H1 (cell line): ENCODE data around the gene GUCY2D. TPM values are rescaled to one million over a fixed set of nuclear protein-coding genes. Genes with fewer than 3 reads are reported as not detected.

Experiments used
- CTCF ChIA-PET: fragments of 300-600 bp; sonication (Branson Sonifier 250); formaldehyde crosslinking; loops from one replicate; lab custom pipeline; 2021; ENCODE audit not compliant: partially characterized antibody; lab: Charles Lee
- POLR2A ChIA-PET: fragments of 300-600 bp; sonication (Branson Sonifier 250); formaldehyde crosslinking; loops from one replicate; lab custom pipeline; 2021; ENCODE audit warnings: inconsistent platforms; ENCODE audit not compliant: partially characterized antibody; lab: Charles Lee
- DNase-seq, 2 experiments: peaks; one replicate each; pipeline versions ENCODE4 v3.0.0 to v3.0.0-alpha.2; 2010 to 2022; ENCODE audit warnings: low spot score in 2 of 2, low read depth in 1 of 2, mixed read lengths in 1 of 2
- FAIRE-seq: peaks from 2 replicates; lab custom pipeline; 2011; peaks lifted over from hg19 to GRCh38; lab: Jason Lieb, UNC
- H2AFZ ChIP-seq: 2 replicates; pipeline ENCODE4 v1.8.1; 2012; ENCODE audit warnings: low read length, inconsistent platforms
- H2AK5ac ChIP-seq: 2 replicates; pipeline ENCODE4 v1.6.1; 2013; ENCODE audit warnings: low read depth, low read length
- H2BK120ac ChIP-seq: replicated peaks from 2 replicates; pipeline ENCODE3; 2013; ENCODE audit warnings: low read depth, low read length, inconsistent platforms
- H2BK12ac ChIP-seq: 2 replicates; pipeline ENCODE4 v1.6.1; 2013; ENCODE audit warnings: low read depth, low read length
- H2BK15ac ChIP-seq: 2 replicates; pipeline ENCODE4 v1.6.1; 2013; ENCODE audit warnings: low read length
- H2BK20ac ChIP-seq: 2 replicates; pipeline ENCODE4 v1.6.1; 2013; ENCODE audit warnings: low read length
- H2BK5ac ChIP-seq: 2 replicates; pipeline ENCODE4 v1.6.1; 2013; ENCODE audit warnings: low read depth, low read length
- H3K14ac ChIP-seq: 2 replicates; pipeline ENCODE4 v1.6.1; 2013; ENCODE audit warnings: inconsistent platforms; ENCODE audit not compliant: insufficient read length
- H3K18ac ChIP-seq: 2 replicates; pipeline ENCODE4 v1.6.1; 2013; ENCODE audit warnings: low read length; ENCODE audit errors: extremely low read depth
- H3K23ac ChIP-seq: 2 replicates; pipeline ENCODE4 v1.6.1; 2013; ENCODE audit warnings: inconsistent platforms; ENCODE audit not compliant: insufficient read length
- H3K23me2 ChIP-seq: 2 replicates; pipeline ENCODE4 v1.6.1; 2013; ENCODE audit warnings: low read depth, low read length
- H3K27ac ChIP-seq: 2 replicates; pipeline ENCODE4 v1.6.1; 2011; ENCODE audit warnings: low read depth, low read length, inconsistent platforms
- H3K27me3 ChIP-seq, 4 experiments: replicated peaks in 1 of 4; 1 replicate in 1 of 4; 2 replicates in 3 of 4; pipeline versions ENCODE4 v1.6.1 to v1.8.1; 2011 to 2013; ENCODE audit warnings: low read length in 3 of 4, mild to moderate bottlenecking in 3 of 4, inconsistent platforms in 2 of 4, mixed read lengths in 2 of 4, moderate library complexity in 1 of 4; ENCODE audit not compliant: control insufficient read depth in 3 of 4, insufficient read depth in 3 of 4; ENCODE audit errors: extremely low read depth in 1 of 4
- H3K36me3 ChIP-seq, 4 experiments: 2 replicates each; pipeline versions ENCODE4 v1.6.1 to v1.8.1; 2011 to 2013; ENCODE audit warnings: mild to moderate bottlenecking in 4 of 4, low read length in 3 of 4, moderate library complexity in 2 of 4, control low read depth in 1 of 4, inconsistent platforms in 1 of 4; ENCODE audit not compliant: insufficient read depth in 4 of 4, control insufficient read depth in 2 of 4
- H3K4ac ChIP-seq: replicated peaks from 2 replicates; pipeline ENCODE3; 2013; ENCODE audit warnings: low read length, low read depth, mixed read lengths, inconsistent platforms; ENCODE audit not compliant: insufficient read length
- H3K4me1 ChIP-seq, 4 experiments: replicated peaks in 1 of 4; 1 replicate in 1 of 4; 2 replicates in 3 of 4; pipeline versions ENCODE4 v1.6.1 to v1.8.1; 2011 to 2013; ENCODE audit warnings: low read length in 3 of 4, inconsistent platforms in 2 of 4, mixed read lengths in 1 of 4; ENCODE audit not compliant: insufficient read depth in 4 of 4, control insufficient read depth in 3 of 4
- H3K4me2 ChIP-seq, 2 experiments: 2 replicates each; pipeline versions ENCODE4 v1.6.1 to v1.8.1; 2011 to 2013; ENCODE audit warnings: low read depth in 2 of 2, low read length in 2 of 2, control low read depth in 1 of 2, inconsistent platforms in 1 of 2, mild to moderate bottlenecking in 1 of 2; ENCODE audit not compliant: insufficient read depth in 1 of 2
- H3K4me3 ChIP-seq, 4 experiments: fragments of 200-600, 300-600 bp in 1 of 4; sonication (generic), shearing (Covaris generic), sonication (Bioruptor Twin) in 1 of 4; 2 replicates each; pipeline versions ENCODE4 v1.5.1 to v1.8.1; 2011 to 2016; ENCODE audit warnings: low read length in 4 of 4, low read depth in 3 of 4, control low read depth in 2 of 4, inconsistent platforms in 2 of 4, mild to moderate bottlenecking in 2 of 4, mixed read lengths in 1 of 4, moderate library complexity in 1 of 4; ENCODE audit not compliant: insufficient read depth in 2 of 4; ENCODE audit errors: extremely low read depth in 1 of 4
- H3K56ac ChIP-seq: replicated peaks from 2 replicates; pipeline ENCODE3; 2013; ENCODE audit warnings: low read depth, mild to moderate bottlenecking, mixed read lengths, low read length, inconsistent platforms; ENCODE audit not compliant: insufficient read length
- H3K79me1 ChIP-seq: 2 replicates; pipeline ENCODE4 v1.6.1; 2013; ENCODE audit warnings: low read depth, low read length, control low read depth
- H3K79me2 ChIP-seq, 2 experiments: 2 replicates each; pipeline versions ENCODE4 v1.6.1 to v1.8.1; 2012 to 2013; ENCODE audit warnings: low read length in 2 of 2, mild to moderate bottlenecking in 2 of 2, inconsistent platforms in 1 of 2; ENCODE audit not compliant: insufficient read depth in 2 of 2, control insufficient read depth in 1 of 2
- H3K9ac ChIP-seq, 4 experiments: replicated peaks in 1 of 4; 1 replicate in 1 of 4; 2 replicates in 3 of 4; pipeline versions ENCODE4 v1.6.1 to v1.8.1; 2011 to 2013; ENCODE audit warnings: low read depth in 3 of 4, low read length in 3 of 4, control low read depth in 2 of 4, mild to moderate bottlenecking in 2 of 4, moderate library complexity in 2 of 4, inconsistent platforms in 1 of 4; ENCODE audit errors: extremely low read depth in 1 of 4
- H3K9me3 ChIP-seq, 2 experiments: 2 replicates each; pipeline versions ENCODE4 v1.6.1 to v1.8.1; 2012 to 2013; ENCODE audit warnings: mild to moderate bottlenecking in 2 of 2, moderate library complexity in 2 of 2, control low read depth in 1 of 2, inconsistent platforms in 1 of 2, low read depth in 1 of 2, low read length in 1 of 2, mixed read lengths in 1 of 2; ENCODE audit not compliant: insufficient read depth in 2 of 2
- H4K20me1 ChIP-seq, 2 experiments: replicated peaks in 1 of 2; 2 replicates each; pipeline versions ENCODE3 to v1.8.1; 2011 to 2013; ENCODE audit warnings: inconsistent platforms in 2 of 2, low read length in 2 of 2, mild to moderate bottlenecking in 1 of 2; ENCODE audit not compliant: insufficient read depth in 2 of 2, control insufficient read depth in 1 of 2
- H4K5ac ChIP-seq: 2 replicates; pipeline ENCODE4 v1.6.1; 2013; ENCODE audit warnings: low read length, low read depth, mixed read lengths, inconsistent platforms; ENCODE audit not compliant: insufficient read length
- H4K8ac ChIP-seq: 2 replicates; pipeline ENCODE4 v1.8.0; 2013; ENCODE audit warnings: mild to moderate bottlenecking, moderate library complexity, low read length, inconsistent platforms; ENCODE audit not compliant: insufficient read depth; ENCODE audit errors: extremely low read depth
- H4K91ac ChIP-seq: replicated peaks from 2 replicates; pipeline ENCODE3; 2013; ENCODE audit warnings: low read length, mixed read lengths, inconsistent platforms; ENCODE audit not compliant: insufficient read length
- BCL11A ChIP-seq, 2 experiments: IDR thresholded peaks; one replicate each; pipeline ENCODE4 v1.6.1; 2011; ENCODE audit warnings: low read depth in 2 of 2, low read length in 2 of 2, mild to moderate bottlenecking in 2 of 2
- PHF8 ChIP-seq: fragments of 200-600 bp; sonication (generic); conservative IDR thresholded peaks from 2 replicates; pipeline ENCODE4 v1.7.1; 2012; ENCODE audit warnings: low read depth, mild to moderate bottlenecking, inconsistent platforms, low read length, moderate library complexity
- RFX5 ChIP-seq: IDR thresholded peaks from 2 replicates; pipeline ENCODE4 v1.6.1; 2011; ENCODE audit warnings: low read depth, low read length, improper control_type of control experiment, borderline replicate concordance
- SIRT6 ChIP-seq: IDR thresholded peaks from one replicate; pipeline ENCODE4 v1.7.1; 2012; ENCODE audit warnings: low read length, inconsistent platforms
- SIX5 ChIP-seq: IDR thresholded peaks from 2 replicates; pipeline ENCODE4 v1.6.1; 2011; ENCODE audit warnings: mild to moderate bottlenecking, low read depth, low read length
- WGBS, 2 experiments: shearing (Covaris generic) in 1 of 2; methylation state at CpG; one replicate each; pipeline versions ENCODE4 v1.1.6 to v1.1.7; 2013 to 2015; ENCODE audit warnings: low lambda C conversion rate in 2 of 2, mixed read lengths in 2 of 2, inconsistent platforms in 1 of 2, low coverage in 1 of 2, missing lambda C conversion rate in 1 of 2; ENCODE audit not compliant: insufficient replicate concordance in 2 of 2, insufficient coverage in 1 of 2, insufficient read length in 1 of 2; ENCODE audit errors: extremely low coverage in 1 of 2, missing lambda C conversion rate in 1 of 2; 5-methylcytosine and 5-hydroxymethylcytosine counted together
- polyA plus RNA-seq, 7 experiments: library from polyadenylated mRNA; depleted of rRNA in 3 of 7; stranded (reverse) in 5 of 7; unstranded in 2 of 7; fragments of >200 nt in 5 of 7; fragments of 200-250 nt in 2 of 7; gene quantifications; 1 replicate in 5 of 7; 2 replicates in 1 of 7; 4 replicates in 1 of 7; pipeline versions ENCODE4 v1.2.1 to v1.2.3, GENCODE V29; 2011 to 2013; ENCODE audit warnings: missing spikeins in 2 of 7, mixed read lengths in 2 of 7
- total RNA-seq: library from RNA; stranded (reverse); fragmentation: NEBNext Ultra II Directional; extraction: Animal tissue kit (Norgen Biotek cat#: 25700); gene quantifications from 2 replicates; pipeline ENCODE4 v1.2.1, GENCODE V29; 2021
- TF ChIP-seq, protein P1 (sequence below): IDR thresholded peaks from 2 replicates; pipeline ENCODE4 v1.6.1; 2012; ENCODE audit warnings: low read length, inconsistent platforms

GUCY2D gene
- total and polyA plus RNA-seq, 2 of the 8 experiments (the other 6 are each of a cell fraction or from before 2014, with no cell fraction given) = 0.20 to 0.48 TPM

- FAIRE-seq = no peak
- POLR2A ChIA-PET = no interaction called here
- 86% methylated on average over 4 of the region's 4 CpGs; no CpG with 5 or more reads in 1 of the 2 experiments for WGBS, 2 experiments
These were observed 30.8 kb upstream of the GUCY2D start for GRCh38 chr17:7971651-7972050.

More at GRCh38 chr17:7971651-7972050, 30.8 kb upstream of the GUCY2D start:
- H4K8ac ChIP-seq = no peak overlapping the region
- no peak overlapping the region for H2BK15ac ChIP-seq
- no peaks in the 10 kb centered on the region for H3K4me1 ChIP-seq
- no peak overlapping the region for H3K14ac ChIP-seq
- no peak overlapping the region for H2BK120ac ChIP-seq
- H2AFZ ChIP-seq = no peak overlapping the region
- no peak overlapping the region for H3K4me3 ChIP-seq
- no peaks in the 10 kb centered on the region for H3K23me2 ChIP-seq
- H3K4ac ChIP-seq = no peak overlapping the region
- no peak overlapping the region for H2AK5ac ChIP-seq
- CTCF ChIA-PET = interaction anchor here (0.7 to 7.1 kb wide), 10 partner anchors 8 to 112 kb away, joined by 3 to 104 read pairs (median 6); no protein-coding TSS in a partner anchor
- no peak overlapping the region for H4K5ac ChIP-seq
- no peak overlapping the region for H2BK5ac ChIP-seq
- H3K27ac ChIP-seq = no peak overlapping the region
- TF ChIP-seq PHF8 (no peak), SIX5 (no peak), SIRT6 (no peak), RFX5 (no peak), BCL11A (IDR thresholded peaks at IDR 0.05; ENCODE audit: low read depth in 2 of 2, low read length in 2 of 2) (no peak)
- TF ChIP-seq, protein P1, sequence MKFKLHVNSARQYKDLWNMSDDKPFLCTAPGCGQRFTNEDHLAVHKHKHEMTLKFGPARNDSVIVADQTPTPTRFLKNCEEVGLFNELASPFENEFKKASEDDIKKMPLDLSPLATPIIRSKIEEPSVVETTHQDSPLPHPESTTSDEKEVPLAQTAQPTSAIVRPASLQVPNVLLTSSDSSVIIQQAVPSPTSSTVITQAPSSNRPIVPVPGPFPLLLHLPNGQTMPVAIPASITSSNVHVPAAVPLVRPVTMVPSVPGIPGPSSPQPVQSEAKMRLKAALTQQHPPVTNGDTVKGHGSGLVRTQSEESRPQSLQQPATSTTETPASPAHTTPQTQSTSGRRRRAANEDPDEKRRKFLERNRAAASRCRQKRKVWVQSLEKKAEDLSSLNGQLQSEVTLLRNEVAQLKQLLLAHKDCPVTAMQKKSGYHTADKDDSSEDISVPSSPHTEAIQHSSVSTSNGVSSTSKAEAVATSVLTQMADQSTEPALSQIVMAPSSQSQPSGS = no peak
- TF ChIP-seq, all 59 proteins: peak for 0
- Histone ChIP-seq H3K27me3 (no peaks in the 10 kb centered on the region), H3K18ac (no peak overlapping the region), H3K36me3 (no peaks in the 10 kb centered on the region), H2BK12ac (no peak overlapping the region), H2BK20ac (no peak overlapping the region), H4K91ac (no peak overlapping the region), H3K79me2 (no peaks in the 10 kb centered on the region), H3K9ac (no peak overlapping the region), H3K56ac (no peak overlapping the region), H3K79me1 (no peaks in the 10 kb centered on the region), H3K9me3 (peaks cover 8% of the 10 kb centered on the region in 2 experiments; a peak in 3 of 4 replicates), H4K20me1 (no peaks in the 10 kb centered on the region), H3K23ac (no peak overlapping the region), H3K4me2 (no peak overlapping the region)
- DNase-seq = no peak
